Measurements from ENCODE around the gene USP2.

The USP2 gene

GRCh38 chr11:119404872-119405271 is 23.4 kb upstream of the USP2 start:
- H3K27me3 ChIP-seq (ENCODE audit: insufficient read depth, low read length, poor library complexity) = peaks cover 12% of the 10 kb centered on the region
- no peaks in the 10 kb centered on the region for H3K4me1 ChIP-seq (ENCODE audit: insufficient read depth, low read length)
- H3K9ac ChIP-seq (ENCODE audit: low read depth, low read length) = no peak overlapping the region
- no peak overlapping the region for H3K27ac ChIP-seq (ENCODE audit: low read length)
- H3K9me3 ChIP-seq (ENCODE audit: insufficient read depth, low read length, severe bottlenecking) = peaks cover 4% of the 10 kb centered on the region
- no peak overlapping the region for H3K4me3 ChIP-seq (ENCODE audit: low read depth in 1 of 2, low read length in 2 of 2)
- no peak overlapping the region for H2AFZ ChIP-seq (ENCODE audit: low read depth, low read length)
- DNase-seq (no peak), ATAC-seq (ENCODE audit: insufficient read depth, low read depth) (no peak)
- TF ChIP-seq CTCF (IDR thresholded peaks at IDR 0.05; ENCODE audit: borderline replicate concordance, extremely low read depth, low read length, poor library complexity, severe bottlenecking) = no peak
- no peak for TF ChIP-seq EZH2 (IDR thresholded peaks at IDR 0.05; ENCODE audit: borderline replicate concordance, low read depth, low read length, severe bottlenecking)
- H3K4me2 ChIP-seq (ENCODE audit: insufficient read depth, low read length) = no peak overlapping the region
- no peaks in the 10 kb centered on the region for H3K79me2 ChIP-seq (ENCODE audit: insufficient read depth, low read length)
- no peaks in the 10 kb centered on the region for H3K36me3 ChIP-seq (ENCODE audit: insufficient read depth, low read length)
- no peaks in the 10 kb centered on the region for H4K20me1 ChIP-seq (ENCODE audit: insufficient read depth, low read length)

GRCh38 chr11:119403021-119403420 is 21.5 kb upstream of the USP2 start:
- no peak for ATAC-seq (ENCODE audit: insufficient read depth, low read depth)
- Histone ChIP-seq H3K4me1 (ENCODE audit: insufficient read depth, low read length) (no peaks in the 10 kb centered on the region), H4K20me1 (ENCODE audit: insufficient read depth, low read length) (no peaks in the 10 kb centered on the region), H3K4me2 (ENCODE audit: insufficient read depth, low read length) (no peak overlapping the region), H3K36me3 (ENCODE audit: insufficient read depth, low read length) (no peaks in the 10 kb centered on the region), H2AFZ (ENCODE audit: low read depth, low read length) (no peak overlapping the region), H3K79me2 (ENCODE audit: insufficient read depth, low read length) (no peaks in the 10 kb centered on the region), H3K4me3 (ENCODE audit: low read depth in 1 of 2, low read length in 2 of 2) (no peak overlapping the region), H3K27ac (ENCODE audit: low read length) (no peak overlapping the region), H3K9me3 (ENCODE audit: insufficient read depth, low read length, severe bottlenecking) (peaks cover 4% of the 10 kb centered on the region), H3K27me3 (ENCODE audit: insufficient read depth, low read length, poor library complexity) (peaks cover 8% of the 10 kb centered on the region), H3K9ac (ENCODE audit: low read depth, low read length) (no peak overlapping the region)
- TF ChIP-seq CTCF (IDR thresholded peaks at IDR 0.05; ENCODE audit: borderline replicate concordance, extremely low read depth, low read length, poor library complexity, severe bottlenecking) (no peak), EZH2 (IDR thresholded peaks at IDR 0.05; ENCODE audit: borderline replicate concordance, low read depth, low read length, severe bottlenecking) (no peak)
- DNase-seq = no peak

GRCh38 chr11:119402470-119402869 is 21.0 kb upstream of the USP2 start:
- Histone ChIP-seq H3K9me3 (ENCODE audit: insufficient read depth, low read length, severe bottlenecking) (peaks cover 4% of the 10 kb centered on the region), H3K27me3 (ENCODE audit: insufficient read depth, low read length, poor library complexity) (peaks cover 8% of the 10 kb centered on the region), H3K4me2 (ENCODE audit: insufficient read depth, low read length) (no peak overlapping the region), H3K4me1 (ENCODE audit: insufficient read depth, low read length) (no peaks in the 10 kb centered on the region), H3K79me2 (ENCODE audit: insufficient read depth, low read length) (no peaks in the 10 kb centered on the region), H3K27ac (ENCODE audit: low read length) (no peak overlapping the region), H3K9ac (ENCODE audit: low read depth, low read length) (no peak overlapping the region), H4K20me1 (ENCODE audit: insufficient read depth, low read length) (no peaks in the 10 kb centered on the region), H3K36me3 (ENCODE audit: insufficient read depth, low read length) (no peaks in the 10 kb centered on the region), H2AFZ (ENCODE audit: low read depth, low read length) (no peak overlapping the region), H3K4me3 (ENCODE audit: low read depth in 1 of 2, low read length in 2 of 2) (no peak overlapping the region)
- no peak for TF ChIP-seq EZH2 (IDR thresholded peaks at IDR 0.05; ENCODE audit: borderline replicate concordance, low read depth, low read length, severe bottlenecking)
- no peak for TF ChIP-seq CTCF (IDR thresholded peaks at IDR 0.05; ENCODE audit: borderline replicate concordance, extremely low read depth, low read length, poor library complexity, severe bottlenecking)
- DNase-seq = no peak
- ATAC-seq (ENCODE audit: insufficient read depth, low read depth) = no peak

GRCh38 chr11:119400860-119401259 is 19.4 kb upstream of the USP2 start:
- no peaks in the 10 kb centered on the region for H3K79me2 ChIP-seq (ENCODE audit: insufficient read depth, low read length)
- no peak overlapping the region for H3K4me2 ChIP-seq (ENCODE audit: insufficient read depth, low read length)
- H3K27ac ChIP-seq (ENCODE audit: low read length) = no peak overlapping the region
- no peak overlapping the region for H3K9ac ChIP-seq (ENCODE audit: low read depth, low read length)
- H3K36me3 ChIP-seq (ENCODE audit: insufficient read depth, low read length) = no peaks in the 10 kb centered on the region
- H3K4me3 ChIP-seq (ENCODE audit: low read depth in 1 of 2, low read length in 2 of 2) = no peak overlapping the region
- ATAC-seq (ENCODE audit: insufficient read depth, low read depth) (no peak), DNase-seq (no peak)
- H3K9me3 ChIP-seq (ENCODE audit: insufficient read depth, low read length, severe bottlenecking) = peaks cover 4% of the 10 kb centered on the region
- no peak for TF ChIP-seq CTCF (IDR thresholded peaks at IDR 0.05; ENCODE audit: borderline replicate concordance, extremely low read depth, low read length, poor library complexity, severe bottlenecking)
- no peak for TF ChIP-seq EZH2 (IDR thresholded peaks at IDR 0.05; ENCODE audit: borderline replicate concordance, low read depth, low read length, severe bottlenecking)
- H3K27me3 ChIP-seq (ENCODE audit: insufficient read depth, low read length, poor library complexity) = peaks cover 8% of the 10 kb centered on the region
- H4K20me1 ChIP-seq (ENCODE audit: insufficient read depth, low read length) = no peaks in the 10 kb centered on the region
- H2AFZ ChIP-seq (ENCODE audit: low read depth, low read length) = no peak overlapping the region
- no peaks in the 10 kb centered on the region for H3K4me1 ChIP-seq (ENCODE audit: insufficient read depth, low read length)
